ENCODE results near the gene ANAPC1. TPM values are rescaled to one million over a fixed set of nuclear protein-coding genes. Genes with fewer than 3 reads are reported as not detected.
A peak's percentile ranks its signal among the peaks of the same experiment; 100 is the strongest.
"Not testable (repeated sequence)": the region's sequence is repeated elsewhere in the genome, so short reads cannot be mapped to it uniquely, and the experiment has no call there.

The ANAPC1 gene
- total and polyA plus RNA-seq, 2 donors (not counting 1 experiment from before 2014, with no cell fraction given), result 16.4 to 69.3 TPM

DNA sequence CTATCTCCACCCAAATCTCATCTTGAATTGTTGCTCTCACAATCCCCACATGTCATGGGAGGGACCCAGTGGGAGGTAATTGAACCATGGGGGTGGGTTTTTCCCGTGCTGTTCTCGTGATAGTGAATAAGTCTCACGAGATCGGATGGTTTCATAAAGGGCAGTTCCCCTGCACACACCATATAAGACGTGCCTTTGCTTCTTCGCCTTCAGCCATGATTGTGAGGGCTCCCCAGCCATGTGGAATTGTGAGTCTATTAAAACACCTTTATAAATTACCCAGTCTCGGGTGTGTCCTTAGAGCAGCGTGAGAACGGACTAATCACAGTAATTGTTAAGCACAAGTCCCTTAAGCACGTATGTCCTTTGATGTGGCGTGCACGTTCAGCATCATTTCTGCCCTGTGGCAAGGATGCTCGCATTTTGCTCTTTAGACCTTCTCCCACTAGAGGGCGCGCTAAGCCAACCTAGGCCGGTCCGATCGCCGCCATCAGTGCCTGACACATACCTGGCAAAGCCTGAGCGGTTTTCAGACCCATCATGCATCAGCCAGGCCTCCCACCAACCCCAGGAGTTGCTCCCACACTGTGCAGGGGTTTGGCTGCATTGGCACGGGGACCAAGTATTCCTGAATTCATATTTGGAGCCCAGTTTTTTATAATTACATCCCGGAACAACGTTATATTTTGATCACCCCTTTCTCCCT lies 136.4 kb downstream of the ANAPC1 start:
- 25% methylated on average over 1 of the region's 23 CpGs for WGBS (ENCODE audit: insufficient coverage)
- H3K4me3 ChIP-seq (ENCODE audit: control extremely low read depth in 1 of 5, extremely low read depth in 1 of 5, insufficient read depth in 1 of 5, low read depth in 2 of 5, low read length in 4 of 5); H3K27me3 ChIP-seq (replicated peaks in 1 of 4; ENCODE audit: control extremely low read depth in 1 of 4, control insufficient read depth in 3 of 4, insufficient read depth in 4 of 4, low read length in 3 of 4); CTCF ChIA-PET; DNase-seq; H3K36me3 ChIP-seq (replicated peaks in 1 of 2; ENCODE audit: control extremely low read depth in 1 of 2, control insufficient read depth in 1 of 2, extremely low read depth in 1 of 2, insufficient read depth in 2 of 2, low read length in 1 of 2); POLR2A ChIA-PET; H3K4me2 ChIP-seq (replicated peaks; ENCODE audit: low read depth, low read length, poor library complexity, severe bottlenecking); H3K27ac ChIP-seq (ENCODE audit: low read length in 2 of 2); H3K9me3 ChIP-seq (ENCODE audit: control extremely low read depth in 1 of 3, control insufficient read depth in 2 of 3, insufficient read depth in 1 of 3, low read length in 2 of 3); H3K27me3 Mint-ChIP-seq; intact Hi-C loops (cut with micrococcal nuclease); H3K27ac Mint-ChIP-seq; H3K79me2 ChIP-seq (ENCODE audit: control insufficient read depth, insufficient read depth, low read length); H4K20me1 ChIP-seq (ENCODE audit: control insufficient read depth, insufficient read depth, low read length, poor library complexity, severe bottlenecking); H3K4me1 ChIP-seq (ENCODE audit: control insufficient read depth in 2 of 2, insufficient read depth in 2 of 2, low read length in 2 of 2); H3K4me1 Mint-ChIP-seq; H3K9me3 Mint-ChIP-seq (ENCODE audit: insufficient read depth); H2AFZ ChIP-seq (ENCODE audit: insufficient read depth, low read depth, low read length, poor library complexity, severe bottlenecking); H3K9ac ChIP-seq (ENCODE audit: low read length); H3K4me3 Mint-ChIP-seq: not testable (repeated sequence)
- TF ChIP-seq, protein P1, sequence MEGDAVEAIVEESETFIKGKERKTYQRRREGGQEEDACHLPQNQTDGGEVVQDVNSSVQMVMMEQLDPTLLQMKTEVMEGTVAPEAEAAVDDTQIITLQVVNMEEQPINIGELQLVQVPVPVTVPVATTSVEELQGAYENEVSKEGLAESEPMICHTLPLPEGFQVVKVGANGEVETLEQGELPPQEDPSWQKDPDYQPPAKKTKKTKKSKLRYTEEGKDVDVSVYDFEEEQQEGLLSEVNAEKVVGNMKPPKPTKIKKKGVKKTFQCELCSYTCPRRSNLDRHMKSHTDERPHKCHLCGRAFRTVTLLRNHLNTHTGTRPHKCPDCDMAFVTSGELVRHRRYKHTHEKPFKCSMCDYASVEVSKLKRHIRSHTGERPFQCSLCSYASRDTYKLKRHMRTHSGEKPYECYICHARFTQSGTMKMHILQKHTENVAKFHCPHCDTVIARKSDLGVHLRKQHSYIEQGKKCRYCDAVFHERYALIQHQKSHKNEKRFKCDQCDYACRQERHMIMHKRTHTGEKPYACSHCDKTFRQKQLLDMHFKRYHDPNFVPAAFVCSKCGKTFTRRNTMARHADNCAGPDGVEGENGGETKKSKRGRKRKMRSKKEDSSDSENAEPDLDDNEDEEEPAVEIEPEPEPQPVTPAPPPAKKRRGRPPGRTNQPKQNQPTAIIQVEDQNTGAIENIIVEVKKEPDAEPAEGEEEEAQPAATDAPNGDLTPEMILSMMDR (IDR thresholded peaks at IDR 0.05), result peak; percentile 35
- peak; percentile 57 for ATAC-seq (ENCODE audit: low read depth)

GRCh38 chr2:111744751-111745150 lies 139.2 kb downstream of the ANAPC1 start:
- H3K79me2 ChIP-seq (ENCODE audit: control insufficient read depth, insufficient read depth, low read length); DNase-seq; H2AFZ ChIP-seq (ENCODE audit: insufficient read depth, low read depth, low read length, poor library complexity, severe bottlenecking); CTCF ChIA-PET; H3K4me3 ChIP-seq (ENCODE audit: control extremely low read depth in 1 of 5, extremely low read depth in 1 of 5, insufficient read depth in 1 of 5, low read depth in 2 of 5, low read length in 4 of 5); H3K9me3 Mint-ChIP-seq (ENCODE audit: insufficient read depth); H3K4me1 Mint-ChIP-seq; H3K4me1 ChIP-seq (ENCODE audit: control insufficient read depth in 2 of 2, insufficient read depth in 2 of 2, low read length in 2 of 2); ATAC-seq (ENCODE audit: low read depth); H4K20me1 ChIP-seq (ENCODE audit: control insufficient read depth, insufficient read depth, low read length, poor library complexity, severe bottlenecking); H3K27me3 Mint-ChIP-seq; H3K9ac ChIP-seq (ENCODE audit: low read length); H3K27me3 ChIP-seq (replicated peaks in 1 of 4; ENCODE audit: control extremely low read depth in 1 of 4, control insufficient read depth in 3 of 4, insufficient read depth in 4 of 4, low read length in 3 of 4); H3K27ac Mint-ChIP-seq; H3K36me3 ChIP-seq (replicated peaks in 1 of 2; ENCODE audit: control extremely low read depth in 1 of 2, control insufficient read depth in 1 of 2, extremely low read depth in 1 of 2, insufficient read depth in 2 of 2, low read length in 1 of 2); H3K9me3 ChIP-seq (ENCODE audit: control extremely low read depth in 1 of 3, control insufficient read depth in 2 of 3, insufficient read depth in 1 of 3, low read length in 2 of 3); POLR2A ChIA-PET; H3K4me3 Mint-ChIP-seq; intact Hi-C loops (cut with micrococcal nuclease); H3K27ac ChIP-seq (ENCODE audit: low read length in 2 of 2); H3K4me2 ChIP-seq (replicated peaks; ENCODE audit: low read depth, low read length, poor library complexity, severe bottlenecking): not testable (repeated sequence)
- 90% methylated on average over 5 of the region's 8 CpGs for WGBS (ENCODE audit: insufficient coverage)

DNA sequence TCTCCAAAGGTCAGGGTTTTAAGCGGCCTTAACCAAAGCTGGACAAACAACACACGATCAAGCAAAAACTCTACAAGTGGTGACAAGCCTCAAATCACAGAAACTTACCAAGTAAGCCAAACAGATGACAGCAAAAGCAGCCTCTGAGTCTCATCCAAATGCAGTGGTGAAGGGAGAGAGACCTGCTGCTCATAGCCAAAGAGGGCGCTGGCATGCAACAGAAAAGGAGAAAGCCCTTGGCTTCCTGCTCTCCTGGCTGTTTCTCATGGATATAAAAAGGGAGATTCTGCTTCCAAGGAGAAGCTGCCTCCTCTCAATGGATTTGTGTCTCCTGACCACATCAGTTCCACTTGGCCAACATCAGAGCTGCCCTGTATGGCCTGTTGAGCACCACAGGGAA lies 142.5 kb downstream of the ANAPC1 start:
- intact Hi-C loops (cut with micrococcal nuclease); H3K9me3 Mint-ChIP-seq (ENCODE audit: insufficient read depth); H3K4me3 ChIP-seq (ENCODE audit: control extremely low read depth in 1 of 5, extremely low read depth in 1 of 5, insufficient read depth in 1 of 5, low read depth in 2 of 5, low read length in 4 of 5); H3K4me3 Mint-ChIP-seq; H2AFZ ChIP-seq (ENCODE audit: insufficient read depth, low read depth, low read length, poor library complexity, severe bottlenecking); H3K4me1 Mint-ChIP-seq; H3K9me3 ChIP-seq (ENCODE audit: control extremely low read depth in 1 of 3, control insufficient read depth in 2 of 3, insufficient read depth in 1 of 3, low read length in 2 of 3); H3K27ac Mint-ChIP-seq; H3K27me3 Mint-ChIP-seq; H3K4me2 ChIP-seq (replicated peaks; ENCODE audit: low read depth, low read length, poor library complexity, severe bottlenecking); H3K27ac ChIP-seq (ENCODE audit: low read length in 2 of 2); H3K27me3 ChIP-seq (replicated peaks in 1 of 4; ENCODE audit: control extremely low read depth in 1 of 4, control insufficient read depth in 3 of 4, insufficient read depth in 4 of 4, low read length in 3 of 4); DNase-seq; POLR2A ChIA-PET; H3K79me2 ChIP-seq (ENCODE audit: control insufficient read depth, insufficient read depth, low read length); H3K4me1 ChIP-seq (ENCODE audit: control insufficient read depth in 2 of 2, insufficient read depth in 2 of 2, low read length in 2 of 2); H3K36me3 ChIP-seq (replicated peaks in 1 of 2; ENCODE audit: control extremely low read depth in 1 of 2, control insufficient read depth in 1 of 2, extremely low read depth in 1 of 2, insufficient read depth in 2 of 2, low read length in 1 of 2); CTCF ChIA-PET; H3K9ac ChIP-seq (ENCODE audit: low read length); H4K20me1 ChIP-seq (ENCODE audit: control insufficient read depth, insufficient read depth, low read length, poor library complexity, severe bottlenecking); ATAC-seq (ENCODE audit: low read depth): not testable (repeated sequence)
- WGBS (ENCODE audit: insufficient coverage), result no CpG with 5 or more reads among the region's 3 CpGs
